HEK293 (cell line): ENCODE data around the gene TLR9.

Experiments used
- BCL11A ChIP-seq: fragments of 450-650 bp; formaldehyde crosslinking; IDR thresholded peaks from 2 replicates; pipeline ENCODE4 v1.5.1; 2016; ENCODE audit warnings: low read depth, missing biosample characterization, missing genetic modification characterization
- CTCF ChIP-seq: fragments of 450-650 bp; formaldehyde crosslinking; IDR thresholded peaks from 2 replicates; pipeline ENCODE4 v1.5.1; 2016; ENCODE audit warnings: missing biosample characterization, missing genetic modification characterization
- ZNF518A ChIP-seq: fragments of 450-650 bp; formaldehyde crosslinking; conservative IDR thresholded peaks from 2 replicates; pipeline ENCODE4 v1.5.1; 2016; ENCODE audit warnings: low read depth, missing biosample characterization, missing genetic modification characterization

GRCh38 chr3:52254608-52255007 lies 29.2 kb upstream of the TLR9 start:
- TF ChIP-seq BCL11A (tag by site-specific recombination) (no peak), CTCF (tag by site-specific recombination) (no peak), ZNF518A (tag by site-specific recombination) (no peak)
